Mucosa of descending colon (tissue), 3 donors: ENCODE data around the gene MARS1. TPM values are rescaled to one million over a fixed set of nuclear protein-coding genes. Genes with fewer than 3 reads are reported as not detected.

Source experiments
- ATAC-seq: fragments of 200-7000 bp; cut with Tn5 transposase; one replicate; pipeline ENCODE4 v1.9.1; 2020; ENCODE audit warnings: mild to moderate bottlenecking, moderate library complexity
- DNase-seq, 3 donors: peaks; one replicate each; pipeline ENCODE4 v3.0.0-alpha.2; 2020
- H3K36me3 ChIP-seq: fragments of 200-600 bp; one replicate; pipeline ENCODE4 v1.8.0; 2021; ENCODE audit warnings: low read depth, mild to moderate bottlenecking
- H3K4me1 ChIP-seq: fragments of 200-600 bp; one replicate; pipeline ENCODE4 v1.8.0; 2021; ENCODE audit warnings: low read depth, mild to moderate bottlenecking
- H3K4me3 ChIP-seq: fragments of 200-600 bp; one replicate; pipeline ENCODE4 v1.8.0; 2021; ENCODE audit warnings: mild to moderate bottlenecking
- H3K9me3 ChIP-seq: fragments of 200-600 bp; one replicate; pipeline ENCODE4 v1.8.0; 2021; ENCODE audit warnings: mild to moderate bottlenecking
- CTCF ChIP-seq: fragments of 200-600 bp; IDR thresholded peaks from one replicate; pipeline ENCODE4 v1.8.0; 2022; ENCODE audit warnings: antibody characterized with exemption, mild to moderate bottlenecking
- intact Hi-C, 2 donors: fragments of 100-400 bp; cut with DNase I in 1 of 2; cut with micrococcal nuclease in 1 of 2; formaldehyde crosslinking; loops; one replicate each; pipeline versions ENCODE4 v1.11.0 to v1.11.1; 2022; cut with DNase I, micrococcal nuclease
- total RNA-seq, 3 donors: library from RNA; stranded (reverse); fragmentation: NEBNext Ultra II Directional in 2 of 3; extraction: Animal tissue kit (Norgen Biotek cat#: 25700) in 2 of 3; gene quantifications; one replicate each; pipeline versions ENCODE4 v1.2.1 to v1.2.4, GENCODE V29; 2021 to 2023
- donor health status: DM: no; HTN: no; CAD: no; lungs with moderate emphysema.
- donor health status: DM: no; HTN: no; CAD: no.
- donor health status: DM: no; HTN: yes; CAD: no.

MARS1 gene
- total RNA-seq, 3 donors from 2014 or later, result 63.7 to 117 (median 94.7) TPM

DNA sequence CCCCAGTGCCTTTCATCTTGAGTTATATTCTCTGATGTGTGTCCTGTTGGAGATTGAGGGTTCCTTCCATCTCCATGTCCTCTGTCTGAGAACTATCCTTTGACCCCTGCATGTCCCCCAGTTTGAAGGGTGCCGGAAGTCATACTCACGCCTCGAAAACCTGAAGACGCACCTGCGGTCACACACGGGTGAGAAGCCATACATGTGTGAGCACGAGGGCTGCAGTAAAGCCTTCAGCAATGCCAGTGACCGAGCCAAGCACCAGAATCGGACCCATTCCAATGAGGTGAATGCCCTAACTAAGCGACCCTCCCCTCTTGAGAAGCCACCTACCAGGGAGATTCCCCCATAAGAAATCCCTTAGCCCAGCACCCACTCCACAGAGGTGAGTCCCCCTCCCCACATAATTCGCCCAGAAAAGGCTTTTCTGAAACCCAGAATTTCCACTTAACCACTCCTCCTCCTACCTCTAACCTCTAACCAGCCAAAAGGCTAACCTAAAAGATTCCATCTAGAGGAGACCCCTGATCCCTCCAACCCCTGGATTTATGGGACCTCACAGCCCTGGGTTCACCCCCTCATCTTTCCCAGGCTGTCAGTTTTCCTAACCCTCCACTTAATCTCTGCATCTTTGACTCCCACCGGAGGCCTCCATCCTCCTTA, 20.5 kb upstream of the MARS1 start:
- no peak overlapping the region for H3K4me3 ChIP-seq
- H3K4me1 ChIP-seq, result peaks cover 11% of the 10 kb centered on the region
- intact Hi-C loops, result no loop called here
- no peaks in the 10 kb centered on the region for H3K9me3 ChIP-seq
- no peaks in the 10 kb centered on the region for H3K36me3 ChIP-seq
- TF ChIP-seq CTCF, result no peak
- ATAC-seq, result no peak
- no peak for DNase-seq

GRCh38 chr12:57467915-57468314, 20.0 kb upstream of the MARS1 start:
- H3K36me3 ChIP-seq, result no peaks in the 10 kb centered on the region
- intact Hi-C loops, result no loop called here
- H3K4me3 ChIP-seq, result no peak overlapping the region
- no peak for TF ChIP-seq CTCF
- no peak for DNase-seq
- peaks cover 11% of the 10 kb centered on the region for H3K4me1 ChIP-seq
- ATAC-seq, result no peak
- no peaks in the 10 kb centered on the region for H3K9me3 ChIP-seq

DNA sequence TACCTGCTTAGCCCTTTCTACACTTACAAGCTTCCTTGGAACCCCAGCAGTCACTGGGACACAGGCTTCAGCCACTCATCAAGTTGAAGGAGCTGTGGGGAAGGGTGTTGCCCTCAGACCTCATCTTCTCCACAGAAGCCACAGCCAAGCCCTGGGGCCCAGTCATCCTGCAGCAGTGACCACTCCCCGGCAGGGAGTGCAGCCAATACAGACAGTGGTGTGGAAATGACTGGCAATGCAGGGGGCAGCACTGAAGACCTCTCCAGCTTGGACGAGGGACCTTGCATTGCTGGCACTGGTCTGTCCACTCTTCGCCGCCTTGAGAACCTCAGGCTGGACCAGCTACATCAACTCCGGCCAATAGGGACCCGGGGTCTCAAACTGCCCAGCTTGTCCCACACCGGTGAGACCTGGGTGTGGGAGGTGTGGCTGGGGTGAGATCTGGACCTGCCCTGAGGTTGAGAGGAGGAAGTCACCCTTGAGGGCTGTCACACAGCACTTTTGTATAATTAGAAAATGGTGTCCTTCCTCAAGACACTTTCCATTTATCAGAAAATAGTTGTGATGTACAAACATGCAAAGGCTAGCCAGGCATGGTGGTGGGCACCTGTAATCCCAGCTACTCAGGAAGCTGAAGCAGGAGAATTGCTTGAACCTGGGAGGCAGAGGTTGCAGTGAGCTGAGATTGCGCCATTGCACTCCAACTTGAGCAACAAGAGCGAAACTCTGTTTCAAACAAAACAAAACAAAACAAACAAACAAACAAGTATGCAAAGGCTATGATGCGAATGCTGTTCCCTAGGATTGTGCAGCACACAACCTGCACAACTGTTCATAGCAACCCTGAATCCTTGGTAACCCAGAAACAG, 18.3 kb upstream of the MARS1 start:
- Histone ChIP-seq H3K4me1 (peaks cover 11% of the 10 kb centered on the region), H3K4me3 (no peak overlapping the region), H3K9me3 (no peaks in the 10 kb centered on the region), H3K36me3 (no peaks in the 10 kb centered on the region)
- ATAC-seq (no peak), DNase-seq (no peak)
- no peak for TF ChIP-seq CTCF
- intact Hi-C loops, result no loop called here

GRCh38 chr12:57470286-57470969, 17.4 kb upstream of the MARS1 start:
- no peak for TF ChIP-seq CTCF
- H3K4me1 ChIP-seq, result peaks cover 15% of the 10 kb centered on the region
- H3K4me3 ChIP-seq, result no peak overlapping the region
- DNase-seq (no peak), ATAC-seq (no peak)
- no peaks in the 10 kb centered on the region for H3K36me3 ChIP-seq
- H3K9me3 ChIP-seq, result no peaks in the 10 kb centered on the region
- intact Hi-C loops, result no loop called here

DNA sequence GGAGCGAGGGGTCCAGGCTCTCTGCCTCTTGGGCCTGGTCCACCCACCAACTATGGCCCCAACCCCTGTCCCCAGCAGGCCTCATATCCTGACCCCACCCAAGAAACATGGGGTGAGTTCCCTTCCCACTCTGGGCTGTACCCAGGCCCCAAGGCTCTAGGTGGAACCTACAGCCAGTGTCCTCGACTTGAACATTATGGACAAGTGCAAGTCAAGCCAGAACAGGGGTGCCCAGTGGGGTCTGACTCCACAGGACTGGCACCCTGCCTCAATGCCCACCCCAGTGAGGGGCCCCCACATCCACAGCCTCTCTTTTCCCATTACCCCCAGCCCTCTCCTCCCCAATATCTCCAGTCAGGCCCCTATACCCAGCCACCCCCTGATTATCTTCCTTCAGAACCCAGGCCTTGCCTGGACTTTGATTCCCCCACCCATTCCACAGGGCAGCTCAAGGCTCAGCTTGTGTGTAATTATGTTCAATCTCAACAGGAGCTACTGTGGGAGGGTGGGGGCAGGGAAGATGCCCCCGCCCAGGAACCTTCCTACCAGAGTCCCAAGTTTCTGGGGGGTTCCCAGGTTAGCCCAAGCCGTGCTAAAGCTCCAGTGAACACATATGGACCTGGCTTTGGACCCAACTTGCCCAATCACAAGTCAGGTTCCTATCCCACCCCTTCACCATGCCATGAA, 16.8 kb upstream of the MARS1 start:
- intact Hi-C loops, result no loop called here
- TF ChIP-seq CTCF, result no peak
- Histone ChIP-seq H3K4me1 (peaks cover 20% of the 10 kb centered on the region), H3K36me3 (no peaks in the 10 kb centered on the region), H3K9me3 (no peaks in the 10 kb centered on the region), H3K4me3 (no peak overlapping the region)
- DNase-seq (peak in 2 of 3 donors; percentile 58 to 64), ATAC-seq (peak; percentile 60)
